ENCODE results near the gene WSB2. TPM values are rescaled to one million over a fixed set of nuclear protein-coding genes. Genes with fewer than 3 reads are reported as not detected.
"Not testable (repeated sequence)": the region's sequence is repeated elsewhere in the genome, so short reads cannot be mapped to it uniquely, and the experiment has no call there.

Gene WSB2
- total and polyA plus RNA-seq, 4 donors, result 20.4 to 41.7 (median 28.3) TPM

- no peak for TF ChIP-seq JUND (IDR thresholded peaks at IDR 0.05)
- TF ChIP-seq HNF4A (conservative IDR thresholded peaks at IDR 0.05), result no peak
- no peak for TF ChIP-seq NR2F2 (IDR thresholded peaks at IDR 0.05)
- no peak for TF ChIP-seq GABPA (IDR thresholded peaks at IDR 0.05 in 1 of 2, conservative IDR thresholded peaks at IDR 0.05 in 1 of 2)
These were observed 49.6 kb downstream of the WSB2 start (continued) for GRCh38 chr12:118011377-118011776.

DNA sequence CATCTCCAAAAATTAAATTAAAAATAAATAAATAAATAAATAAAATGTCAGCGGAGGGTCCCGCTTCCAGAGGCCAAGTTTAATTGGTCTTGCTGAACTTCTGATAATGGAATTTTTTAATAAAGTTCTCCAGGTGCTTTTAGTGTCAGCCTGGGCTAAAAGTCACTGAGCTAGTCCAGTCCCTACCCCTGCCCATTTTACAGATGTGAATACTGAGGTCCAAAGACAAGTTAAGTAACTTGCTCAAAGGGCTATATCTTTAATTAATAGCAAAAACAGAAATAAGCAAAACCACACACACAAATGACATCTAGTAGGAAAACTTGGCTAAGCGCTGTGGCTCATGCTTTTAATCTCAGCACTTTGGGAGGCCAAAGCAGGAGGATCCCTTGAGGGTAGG, 50.1 kb downstream of the WSB2 start:
- TF ChIP-seq GABPA (IDR thresholded peaks at IDR 0.05 in 1 of 2, conservative IDR thresholded peaks at IDR 0.05 in 1 of 2), result no peak
- TF ChIP-seq, protein P1, sequence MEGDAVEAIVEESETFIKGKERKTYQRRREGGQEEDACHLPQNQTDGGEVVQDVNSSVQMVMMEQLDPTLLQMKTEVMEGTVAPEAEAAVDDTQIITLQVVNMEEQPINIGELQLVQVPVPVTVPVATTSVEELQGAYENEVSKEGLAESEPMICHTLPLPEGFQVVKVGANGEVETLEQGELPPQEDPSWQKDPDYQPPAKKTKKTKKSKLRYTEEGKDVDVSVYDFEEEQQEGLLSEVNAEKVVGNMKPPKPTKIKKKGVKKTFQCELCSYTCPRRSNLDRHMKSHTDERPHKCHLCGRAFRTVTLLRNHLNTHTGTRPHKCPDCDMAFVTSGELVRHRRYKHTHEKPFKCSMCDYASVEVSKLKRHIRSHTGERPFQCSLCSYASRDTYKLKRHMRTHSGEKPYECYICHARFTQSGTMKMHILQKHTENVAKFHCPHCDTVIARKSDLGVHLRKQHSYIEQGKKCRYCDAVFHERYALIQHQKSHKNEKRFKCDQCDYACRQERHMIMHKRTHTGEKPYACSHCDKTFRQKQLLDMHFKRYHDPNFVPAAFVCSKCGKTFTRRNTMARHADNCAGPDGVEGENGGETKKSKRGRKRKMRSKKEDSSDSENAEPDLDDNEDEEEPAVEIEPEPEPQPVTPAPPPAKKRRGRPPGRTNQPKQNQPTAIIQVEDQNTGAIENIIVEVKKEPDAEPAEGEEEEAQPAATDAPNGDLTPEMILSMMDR (IDR thresholded peaks at IDR 0.05; ENCODE audit: low read depth, low read length, missing input control), result no peak
- TF ChIP-seq YY1 (IDR thresholded peaks at IDR 0.05), result no peak
- H3K9ac ChIP-seq (ENCODE audit: low read depth in 1 of 2, low read length in 2 of 2), result no peak overlapping the region
- H3K4me3 ChIP-seq (ENCODE audit: low read depth in 1 of 3, low read length in 3 of 3), result no peak overlapping the region

GRCh38 chr12:117999806-118000205, 61.2 kb downstream of the WSB2 start:
- not testable (repeated sequence) for H3K4me1 ChIP-seq (ENCODE audit: control insufficient read depth in 4 of 4, insufficient read depth in 4 of 4, low read length in 3 of 4); DNase-seq (ENCODE audit: low spot score); H3K36me3 ChIP-seq (ENCODE audit: control insufficient read depth in 4 of 4, insufficient read depth in 3 of 4, low read depth in 1 of 4, low read length in 3 of 4); H3K9me3 ChIP-seq (ENCODE audit: control insufficient read depth in 4 of 4, low read length in 3 of 4); H3K27ac ChIP-seq (ENCODE audit: low read depth in 1 of 2, low read length in 2 of 2); H3K4me3 ChIP-seq (ENCODE audit: low read depth in 1 of 3, low read length in 3 of 3); H3K27me3 ChIP-seq (ENCODE audit: control insufficient read depth in 4 of 4, insufficient read depth in 4 of 4, low read length in 3 of 4); H3K9ac ChIP-seq (ENCODE audit: low read depth in 1 of 2, low read length in 2 of 2)
- 77% methylated on average over 2 of the region's 2 CpGs for WGBS

More for the DNA sequence above, 50.1 kb downstream of the WSB2 start:
- H3K9me3 ChIP-seq (ENCODE audit: control insufficient read depth in 4 of 4, low read length in 3 of 4), result no peaks in the 10 kb centered on the region
- H3K27ac ChIP-seq (ENCODE audit: low read depth in 1 of 2, low read length in 2 of 2), result no peak overlapping the region
- no peaks in the 10 kb centered on the region for H3K36me3 ChIP-seq (ENCODE audit: control insufficient read depth in 4 of 4, insufficient read depth in 3 of 4, low read depth in 1 of 4, low read length in 3 of 4)
- no peak for DNase-seq (ENCODE audit: low spot score)
- H3K27me3 ChIP-seq (ENCODE audit: control insufficient read depth in 4 of 4, insufficient read depth in 4 of 4, low read length in 3 of 4), result no peaks in the 10 kb centered on the region
- peaks cover 3 to 8% (median 6%) of the 10 kb centered on the region in 4 donors for H3K4me1 ChIP-seq (ENCODE audit: control insufficient read depth in 4 of 4, insufficient read depth in 4 of 4, low read length in 3 of 4)
- 98% methylated on average over 3 of the region's 3 CpGs for WGBS

DNA sequence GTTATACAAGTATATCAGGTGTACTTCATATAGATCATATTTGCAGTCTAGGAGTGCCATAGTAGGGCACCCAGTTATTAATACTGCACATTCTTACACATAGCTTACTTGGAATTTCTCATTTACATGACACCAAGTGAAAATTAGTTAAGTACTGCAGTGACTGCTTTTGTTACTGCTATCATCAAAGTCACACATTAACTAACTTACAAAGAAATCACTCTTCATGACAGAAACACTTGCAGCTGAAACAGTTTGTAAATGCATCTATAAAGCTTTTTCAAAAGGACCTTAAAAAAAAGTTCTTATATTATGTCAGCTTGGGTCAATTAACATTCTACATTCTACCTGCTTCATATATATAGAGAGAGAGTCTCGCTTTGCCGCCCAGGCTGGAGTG, 62.3 kb downstream of the WSB2 start:
- H3K4me3 ChIP-seq (ENCODE audit: low read depth in 1 of 3, low read length in 3 of 3), result no peak overlapping the region
- no peaks in the 10 kb centered on the region for H3K36me3 ChIP-seq (ENCODE audit: control insufficient read depth in 4 of 4, insufficient read depth in 3 of 4, low read depth in 1 of 4, low read length in 3 of 4)
- no peaks in the 10 kb centered on the region for H3K4me1 ChIP-seq (ENCODE audit: control insufficient read depth in 4 of 4, insufficient read depth in 4 of 4, low read length in 3 of 4)
- 91% methylated on average over 2 of the region's 2 CpGs for WGBS
- TF ChIP-seq GABPA (IDR thresholded peaks at IDR 0.05 in 1 of 2, conservative IDR thresholded peaks at IDR 0.05 in 1 of 2), result no peak
- no peak for DNase-seq (ENCODE audit: low spot score)
- peaks cover 0 to 7% (median 0%) of the 10 kb centered on the region in 4 donors for H3K9me3 ChIP-seq (ENCODE audit: control insufficient read depth in 4 of 4, low read length in 3 of 4)
- H3K27ac ChIP-seq (ENCODE audit: low read depth in 1 of 2, low read length in 2 of 2), result no peak overlapping the region
- H3K9ac ChIP-seq (ENCODE audit: low read depth in 1 of 2, low read length in 2 of 2), result no peak overlapping the region
- no peaks in the 10 kb centered on the region for H3K27me3 ChIP-seq (ENCODE audit: control insufficient read depth in 4 of 4, insufficient read depth in 4 of 4, low read length in 3 of 4)

GRCh38 chr12:117994551-117995438, 66.2 kb downstream of the WSB2 start:
- WGBS, result 78% methylated on average over 3 of the region's 3 CpGs
- no peak for TF ChIP-seq REST (IDR thresholded peaks at IDR 0.05)
- TF ChIP-seq, protein P2, sequence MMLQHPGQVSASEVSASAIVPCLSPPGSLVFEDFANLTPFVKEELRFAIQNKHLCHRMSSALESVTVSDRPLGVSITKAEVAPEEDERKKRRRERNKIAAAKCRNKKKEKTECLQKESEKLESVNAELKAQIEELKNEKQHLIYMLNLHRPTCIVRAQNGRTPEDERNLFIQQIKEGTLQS (IDR thresholded peaks at IDR 0.05), result no peak
- no peak overlapping the region for H3K4me3 ChIP-seq (ENCODE audit: low read depth in 1 of 3, low read length in 3 of 3)

More at GRCh38 chr12:117994551-117995438, 66.2 kb downstream of the WSB2 start:
- H3K36me3 ChIP-seq (ENCODE audit: control insufficient read depth in 4 of 4, insufficient read depth in 3 of 4, low read depth in 1 of 4, low read length in 3 of 4), result no peaks in the 10 kb centered on the region
- no peak for DNase-seq (ENCODE audit: low spot score)
- H3K9ac ChIP-seq (ENCODE audit: low read depth in 1 of 2, low read length in 2 of 2), result no peak overlapping the region
- no peaks in the 10 kb centered on the region for H3K27me3 ChIP-seq (ENCODE audit: control insufficient read depth in 4 of 4, insufficient read depth in 4 of 4, low read length in 3 of 4)
- H3K27ac ChIP-seq (ENCODE audit: low read depth in 1 of 2, low read length in 2 of 2), result no peak overlapping the region
- no peaks in the 10 kb centered on the region for H3K4me1 ChIP-seq (ENCODE audit: control insufficient read depth in 4 of 4, insufficient read depth in 4 of 4, low read length in 3 of 4)
- H3K9me3 ChIP-seq (ENCODE audit: control insufficient read depth in 4 of 4, low read length in 3 of 4), result peaks cover 0 to 7% (median 0%) of the 10 kb centered on the region in 4 donors

All from liver (tissue), 9 donors.